Stimulated activated effector memory CD8-positive, alpha-beta T cell treated with anti-CD3 and anti-CD28 coated beads, Interleukin-12 subunit alpha, Interleukin-12 subunit beta, amount 100 ng/mL, for 72 hours (primary cell): ENCODE measurements around the gene LARP6.
"Not testable (repeated sequence)": the region's sequence is repeated elsewhere in the genome, so short reads cannot be mapped to it uniquely, and the experiment has no call there.

ENCODE experiments used
- ATAC-seq: fragments of 150-1000 bp; cut with Tn5 transposase; 2 replicates; pipeline ENCODE4 v1.10.0; 2021
- DNase-seq, 2 donors: peaks; one replicate each; pipeline ENCODE4 v3.0.0; 2021 to 2022; ENCODE audit warnings: low spot score in 2 of 2
- H3K27ac Mint-ChIP-seq: one replicate; pipeline ENCODE4 v1.8.0; 2022; ENCODE audit warnings: mild to moderate bottlenecking, mixed read lengths
- H3K36me3 Mint-ChIP-seq: one replicate; pipeline ENCODE4 v1.8.0; 2022; ENCODE audit warnings: mild to moderate bottlenecking, mixed read lengths
- H3K4me1 Mint-ChIP-seq: one replicate; pipeline ENCODE4 v1.8.0; 2022; ENCODE audit warnings: mixed read lengths
- H3K4me3 Mint-ChIP-seq: one replicate; pipeline ENCODE4 v1.8.0; 2022; ENCODE audit warnings: mild to moderate bottlenecking, mixed read lengths
- H3K9me3 Mint-ChIP-seq: one replicate; pipeline ENCODE4 v1.8.0; 2022; ENCODE audit warnings: mixed read lengths

The LARP6 gene

DNA sequence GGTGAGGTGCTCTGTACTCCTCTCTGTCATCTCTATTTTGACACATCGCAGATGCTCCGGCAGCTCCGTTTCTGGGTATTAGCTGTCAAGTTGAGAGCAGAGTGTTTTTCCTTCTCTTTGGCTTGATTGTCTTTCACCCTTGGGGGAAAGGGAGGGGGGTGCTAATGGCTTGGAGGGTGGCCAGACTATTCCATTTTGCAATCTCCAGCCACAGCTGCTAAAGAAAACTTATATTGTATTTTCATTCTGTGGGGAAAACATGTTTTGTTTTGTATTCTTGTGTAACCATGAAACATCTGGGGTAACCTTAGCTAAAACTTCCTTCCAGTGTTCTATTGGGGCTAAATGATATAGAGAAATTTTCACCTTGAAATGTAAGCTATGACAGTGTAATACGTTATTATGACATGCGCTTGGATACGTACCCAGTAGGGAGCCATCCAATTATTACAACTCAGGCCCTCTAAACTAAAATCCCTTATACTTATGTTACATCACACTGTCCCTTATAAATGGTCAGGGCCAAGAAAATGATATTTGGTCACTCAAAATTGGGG is 14.0 kb upstream of the LARP6 start:
- no peak for ATAC-seq
- no peaks in the 10 kb centered on the region for H3K4me1 Mint-ChIP-seq
- DNase-seq = no peak
- no peaks in the 10 kb centered on the region for H3K36me3 Mint-ChIP-seq
- no peak overlapping the region for H3K4me3 Mint-ChIP-seq
- H3K9me3 Mint-ChIP-seq = no peaks in the 10 kb centered on the region
- H3K27ac Mint-ChIP-seq = no peak overlapping the region

DNA sequence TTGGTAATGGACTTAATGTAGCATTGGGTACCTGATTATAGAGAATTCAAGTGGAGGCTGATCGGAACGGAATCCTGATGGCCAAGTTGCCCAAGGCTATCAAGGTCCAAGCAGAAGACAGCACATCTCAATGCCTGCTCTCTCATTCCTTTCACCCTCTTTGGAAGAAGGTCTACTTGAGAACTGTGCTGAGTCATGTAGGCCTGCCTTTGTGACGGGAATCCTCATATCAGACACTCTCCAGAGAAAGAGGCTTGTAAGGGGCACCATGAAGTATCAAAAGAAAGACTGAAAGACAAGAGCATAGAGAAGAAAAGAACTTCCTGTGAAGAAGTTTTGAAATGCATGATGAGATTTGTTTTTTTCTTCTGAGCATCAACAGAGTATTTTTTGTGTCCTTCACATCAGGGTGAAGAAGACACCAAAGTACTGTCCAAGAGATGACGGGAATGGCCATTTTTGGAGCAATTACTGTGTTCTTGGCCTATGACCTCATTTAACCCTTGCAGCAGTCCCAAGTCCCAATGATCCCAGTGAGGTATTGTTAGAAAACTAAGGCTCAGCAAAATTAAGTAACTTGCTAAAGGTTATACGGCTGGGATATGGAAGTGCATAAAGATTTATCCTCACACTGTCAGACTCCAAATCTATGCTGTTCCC is 13.2 kb upstream of the LARP6 start:
- DNase-seq (no peak), ATAC-seq (no peak)
- no peak overlapping the region for H3K4me3 Mint-ChIP-seq
- no peaks in the 10 kb centered on the region for H3K9me3 Mint-ChIP-seq
- H3K4me1 Mint-ChIP-seq = no peaks in the 10 kb centered on the region
- H3K27ac Mint-ChIP-seq = no peak overlapping the region
- H3K36me3 Mint-ChIP-seq = no peaks in the 10 kb centered on the region

DNA sequence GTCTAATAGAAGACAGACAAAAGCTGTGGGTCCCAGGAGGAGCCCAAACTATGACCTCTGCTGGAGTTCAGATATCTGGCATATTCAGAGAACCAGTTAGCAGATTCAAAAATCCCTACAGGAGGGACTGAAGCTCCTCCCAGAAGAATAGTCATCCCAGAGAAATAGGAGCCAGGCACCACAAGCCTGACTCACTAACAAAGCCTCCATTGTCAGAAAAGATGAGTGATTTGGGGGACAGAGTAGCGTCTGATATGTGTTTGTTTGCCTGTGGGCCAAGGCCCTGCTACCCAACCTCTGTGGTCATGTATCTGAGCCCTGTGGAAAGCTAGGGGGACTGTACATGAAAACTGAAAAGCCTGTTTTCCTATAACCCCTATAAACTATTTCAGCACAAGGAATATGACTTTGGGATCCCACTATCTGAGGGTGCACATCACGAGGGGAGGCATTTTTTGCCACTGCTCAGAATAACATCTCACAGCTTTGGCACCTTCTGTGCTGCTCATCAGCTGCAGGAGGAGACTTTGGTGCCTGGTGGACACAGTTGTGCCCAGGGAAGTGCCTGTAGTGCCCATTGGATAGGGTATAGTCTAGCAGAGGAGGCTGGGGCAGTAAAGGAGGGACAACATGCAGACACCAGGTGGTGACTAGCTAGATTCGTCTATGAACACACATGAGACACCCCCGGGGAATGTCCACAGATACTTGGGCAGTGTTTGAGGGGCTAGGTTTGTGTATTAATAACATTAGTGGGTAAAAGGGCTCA is 9.7 kb upstream of the LARP6 start:
- DNase-seq = no peak
- Mint-ChIP-seq H3K9me3 (no peaks in the 10 kb centered on the region), H3K4me1 (no peaks in the 10 kb centered on the region), H3K27ac (no peak overlapping the region), H3K36me3 (no peaks in the 10 kb centered on the region), H3K4me3 (no peak overlapping the region)
- peak; percentile 21 for ATAC-seq

DNA sequence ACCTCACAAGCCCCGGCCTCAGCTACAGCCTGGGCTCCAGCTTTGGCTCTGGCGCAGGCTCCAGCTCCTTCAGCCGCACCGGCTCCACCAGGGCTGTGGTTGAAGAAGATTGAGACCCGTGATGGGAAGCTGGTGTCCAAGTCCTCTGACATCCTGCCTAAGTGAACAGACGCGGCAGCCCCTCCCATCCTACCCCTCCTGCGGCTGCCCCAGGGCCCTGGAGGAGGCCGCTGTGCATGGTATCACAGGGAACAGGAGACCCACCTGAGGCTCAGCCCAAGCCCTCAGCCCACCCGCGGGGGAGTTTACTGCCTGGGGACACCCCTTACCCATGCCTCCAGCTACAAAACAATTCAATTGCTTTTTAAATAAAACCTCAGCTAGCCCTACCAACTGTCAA is 6.0 kb upstream of the LARP6 start:
- DNase-seq (no peak), ATAC-seq (no peak)
- Mint-ChIP-seq H3K36me3 (no peaks in the 10 kb centered on the region), H3K4me1 (no peaks in the 10 kb centered on the region), H3K9me3 (no peaks in the 10 kb centered on the region), H3K27ac (no peak overlapping the region), H3K4me3 (no peak overlapping the region)

DNA sequence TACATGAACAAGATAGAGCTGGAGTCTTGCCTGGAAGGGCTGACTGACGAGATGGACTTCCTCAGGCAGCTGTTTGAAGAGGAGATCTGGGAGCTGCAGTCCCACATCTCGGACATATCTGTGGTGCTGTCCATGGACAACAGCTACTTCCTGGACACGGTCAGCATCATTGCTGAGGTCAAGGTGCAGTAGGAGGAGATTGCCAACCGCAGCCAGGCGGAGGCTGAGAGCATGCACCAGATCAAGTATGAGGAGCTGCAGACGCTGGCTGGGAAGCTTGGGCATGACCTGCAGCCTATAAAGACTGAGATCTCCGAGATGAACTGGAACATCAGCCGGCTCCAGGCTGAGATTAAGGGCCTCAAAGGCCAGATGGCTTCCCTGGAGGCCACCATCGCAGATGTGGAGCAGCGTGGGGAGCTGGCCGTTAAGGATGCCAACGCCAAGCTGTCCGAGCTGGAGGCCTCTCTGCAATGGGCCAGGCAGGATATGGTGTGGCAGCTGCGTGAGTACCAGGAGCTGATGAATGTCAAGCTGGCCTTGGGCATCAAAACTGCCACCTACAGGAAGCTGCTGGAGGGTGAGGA is 5.5 kb upstream of the LARP6 start:
- H3K4me1 Mint-ChIP-seq = peaks cover 3% of the 10 kb centered on the region
- no peaks in the 10 kb centered on the region for H3K36me3 Mint-ChIP-seq
- no peak overlapping the region for H3K4me3 Mint-ChIP-seq
- DNase-seq (no peak), ATAC-seq (no peak)
- no peak overlapping the region for H3K27ac Mint-ChIP-seq
- H3K9me3 Mint-ChIP-seq = no peaks in the 10 kb centered on the region

DNA sequence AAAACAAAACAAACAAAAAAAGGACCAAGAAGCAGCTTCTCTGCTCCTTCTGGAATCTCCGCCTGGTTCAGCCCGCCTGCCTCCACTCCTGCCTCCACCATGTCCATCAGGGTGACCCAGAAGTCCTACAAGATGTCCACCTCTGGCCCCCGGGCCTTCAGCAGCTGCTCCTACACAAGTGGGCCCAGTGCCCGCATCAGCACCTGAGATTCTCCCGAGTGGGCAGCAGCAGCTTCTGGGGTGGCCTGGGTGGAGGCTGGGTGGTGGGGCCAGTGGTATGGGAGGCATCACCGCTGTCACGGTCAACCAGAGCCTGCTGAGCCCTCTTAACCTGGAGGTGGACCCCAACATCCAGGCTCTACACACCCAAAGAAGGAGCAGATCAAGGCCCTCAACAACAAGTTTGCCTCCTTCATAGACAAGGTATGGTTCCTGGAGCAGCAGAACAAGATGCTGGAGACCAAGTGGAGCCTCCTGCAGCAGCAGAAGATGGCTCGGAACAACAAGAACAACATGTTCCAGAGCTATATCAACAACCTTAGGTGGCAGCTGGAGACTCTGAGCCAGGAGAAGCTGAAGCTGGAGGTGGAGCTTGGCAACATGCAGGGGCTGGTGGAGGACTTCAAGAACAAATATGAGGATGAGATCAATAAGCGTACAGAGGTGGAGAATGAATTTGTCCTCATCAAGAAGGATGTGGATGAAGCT is 4.8 kb upstream of the LARP6 start:
- ATAC-seq, H3K27ac Mint-ChIP-seq, H3K9me3 Mint-ChIP-seq, H3K36me3 Mint-ChIP-seq, H3K4me1 Mint-ChIP-seq, DNase-seq, H3K4me3 Mint-ChIP-seq: not testable (repeated sequence)

DNA sequence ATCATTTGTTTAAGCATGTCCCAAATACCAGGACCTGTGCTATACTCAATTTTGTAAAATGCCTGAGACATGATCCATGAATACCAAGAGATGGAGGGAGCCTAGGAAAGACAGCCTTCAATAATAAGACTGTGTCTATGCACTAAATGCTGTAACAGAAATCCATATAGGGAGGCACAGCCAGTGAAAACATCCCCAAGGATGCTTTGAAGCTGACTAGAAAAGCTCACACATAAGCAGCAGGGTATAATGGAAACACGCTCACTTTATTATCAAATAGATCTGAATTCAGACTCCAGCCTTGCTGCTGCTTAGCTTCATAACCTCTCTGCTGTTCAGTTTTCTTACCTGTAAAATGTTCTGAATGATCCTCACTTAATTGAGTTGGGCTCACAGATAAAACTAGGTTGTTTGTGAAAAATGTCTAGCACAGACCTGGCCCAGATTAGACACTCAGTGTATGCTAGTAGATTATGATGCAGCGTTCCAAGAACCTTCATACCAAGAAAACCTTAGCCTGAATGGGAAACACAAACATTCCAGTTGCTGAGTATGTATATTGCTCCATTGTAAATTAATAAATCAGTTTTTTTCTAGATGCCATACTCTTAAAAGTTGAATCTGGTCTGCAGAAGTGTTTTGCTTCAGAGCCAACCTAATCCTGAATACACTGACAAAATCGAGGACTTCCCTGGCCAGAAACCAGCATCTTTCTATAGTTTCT is 3.8 kb upstream of the LARP6 start:
- Mint-ChIP-seq H3K4me3 (no peak overlapping the region), H3K36me3 (no peaks in the 10 kb centered on the region), H3K27ac (no peak overlapping the region), H3K9me3 (no peaks in the 10 kb centered on the region), H3K4me1 (peaks cover 6% of the 10 kb centered on the region)
- ATAC-seq = no peak
- DNase-seq = no peak

DNA sequence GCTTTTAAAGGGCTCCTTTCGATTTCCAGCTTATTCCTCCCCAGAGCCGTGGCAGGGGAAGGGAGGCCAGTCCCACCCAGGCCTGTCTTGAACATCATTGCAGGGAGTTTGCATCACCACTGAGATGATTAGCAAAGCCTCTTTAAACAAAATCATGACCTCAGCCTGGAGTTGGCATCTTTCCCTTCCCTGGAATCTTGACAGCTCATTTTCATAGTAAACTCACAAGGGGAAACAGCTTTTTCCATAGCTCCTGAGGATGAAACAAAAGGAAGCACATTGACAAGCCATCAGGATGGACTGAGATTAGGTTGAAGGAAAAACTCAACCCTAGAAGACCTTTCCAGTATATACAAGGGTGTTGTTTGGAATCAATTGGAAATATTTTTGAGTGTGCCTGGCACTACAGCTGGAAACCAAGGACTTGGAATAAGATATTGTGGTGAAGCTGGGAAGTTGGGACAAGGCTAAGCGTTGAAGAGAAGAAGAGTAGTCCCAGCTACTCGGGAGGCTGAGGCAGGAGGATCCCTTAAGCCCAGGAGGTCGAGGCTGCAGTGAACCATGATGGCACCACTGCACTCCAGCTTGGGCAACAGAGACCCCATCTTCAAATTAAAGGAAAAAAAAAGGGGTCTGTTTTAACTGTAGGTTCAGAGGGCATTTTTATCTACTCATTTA is 3.1 kb upstream of the LARP6 start:
- H3K4me3 Mint-ChIP-seq = no peak overlapping the region
- no peaks in the 10 kb centered on the region for H3K9me3 Mint-ChIP-seq
- no peak for DNase-seq
- ATAC-seq = no peak
- no peaks in the 10 kb centered on the region for H3K36me3 Mint-ChIP-seq
- peaks cover 6% of the 10 kb centered on the region for H3K4me1 Mint-ChIP-seq
- H3K27ac Mint-ChIP-seq = no peak overlapping the region

DNA sequence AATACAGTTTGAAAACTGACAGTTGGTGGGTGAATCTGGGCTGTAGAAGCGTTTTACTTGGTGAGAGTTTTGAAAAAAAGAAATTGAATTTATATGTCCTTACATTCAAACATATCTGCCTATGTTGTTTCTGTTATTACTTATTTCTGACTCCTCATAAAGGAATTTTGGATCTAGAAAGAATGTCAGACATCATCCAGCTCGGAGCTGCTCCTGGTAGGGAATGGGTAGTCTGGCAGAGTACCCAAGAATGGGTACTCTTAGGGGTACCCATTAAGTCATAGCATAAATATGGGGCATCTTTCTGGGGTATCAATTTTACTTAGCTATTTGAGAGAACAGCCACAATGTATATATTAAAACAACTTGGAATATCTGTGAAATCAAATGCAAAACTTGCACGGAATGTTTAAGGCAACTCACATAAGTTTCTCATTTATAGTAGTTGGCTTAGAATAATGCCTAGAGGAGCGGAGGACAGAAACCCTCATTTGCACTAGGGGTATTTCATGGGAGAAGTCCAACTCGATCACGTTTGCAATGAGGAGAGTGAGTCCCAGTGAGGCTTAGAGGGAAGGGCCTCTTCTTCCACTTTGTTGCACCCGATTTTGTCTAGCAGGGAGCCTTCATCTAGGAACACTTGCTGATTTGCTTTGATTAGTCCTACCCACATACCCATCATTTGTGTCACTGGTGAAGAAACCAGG is 2.4 kb upstream of the LARP6 start:
- Mint-ChIP-seq H3K27ac (no peak overlapping the region), H3K4me3 (no peak overlapping the region), H3K4me1 (peaks cover 6% of the 10 kb centered on the region), H3K9me3 (no peaks in the 10 kb centered on the region), H3K36me3 (no peaks in the 10 kb centered on the region)
- ATAC-seq (no peak), DNase-seq (no peak)

DNA sequence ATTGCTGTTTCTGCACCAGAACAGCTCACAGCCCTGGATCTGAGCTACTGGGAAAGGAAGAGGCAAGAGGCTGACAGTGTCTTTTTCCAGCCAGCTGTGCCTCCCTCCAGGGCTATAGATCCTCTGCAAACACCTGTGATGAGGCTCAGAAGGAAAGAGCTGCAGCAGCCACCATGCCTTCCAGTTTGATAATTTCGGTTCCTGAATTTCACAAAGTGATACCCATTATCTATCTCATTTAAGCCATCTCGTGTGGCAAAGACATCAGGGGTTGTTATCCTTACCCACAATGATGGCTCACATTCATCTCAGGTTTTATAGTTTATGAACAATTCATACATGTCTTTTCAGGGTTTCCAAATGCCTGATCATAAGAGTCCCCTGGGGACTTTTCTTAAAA is 1.8 kb upstream of the LARP6 start:
- Mint-ChIP-seq H3K9me3 (no peaks in the 10 kb centered on the region), H3K4me1 (peaks cover 6% of the 10 kb centered on the region), H3K27ac (no peak overlapping the region), H3K36me3 (no peaks in the 10 kb centered on the region), H3K4me3 (no peak overlapping the region)
- ATAC-seq (no peak), DNase-seq (no peak)

DNA sequence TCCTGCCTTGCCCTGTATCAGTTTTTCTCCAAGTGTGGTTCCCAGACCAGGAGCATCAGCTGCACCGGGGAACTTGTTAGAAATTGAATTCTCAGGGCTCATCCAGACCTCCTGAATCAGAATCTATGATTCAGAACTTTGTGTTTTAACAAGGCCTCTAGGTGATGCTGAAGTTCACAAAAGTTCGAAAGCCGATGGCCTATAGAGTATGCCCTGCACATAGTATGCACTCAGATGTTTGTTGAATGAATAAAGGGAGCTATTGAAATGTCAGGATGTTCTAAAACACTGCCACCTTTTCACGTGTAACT is 664 bp upstream of the LARP6 start:
- no peak for DNase-seq
- peak overlapping the region; percentile 61 for H3K27ac Mint-ChIP-seq
- no peak for ATAC-seq
- H3K4me1 Mint-ChIP-seq = peaks cover 6% of the 10 kb centered on the region
- H3K9me3 Mint-ChIP-seq = no peaks in the 10 kb centered on the region
- H3K4me3 Mint-ChIP-seq = peak overlapping the region; percentile 73
- H3K36me3 Mint-ChIP-seq = no peaks in the 10 kb centered on the region

DNA sequence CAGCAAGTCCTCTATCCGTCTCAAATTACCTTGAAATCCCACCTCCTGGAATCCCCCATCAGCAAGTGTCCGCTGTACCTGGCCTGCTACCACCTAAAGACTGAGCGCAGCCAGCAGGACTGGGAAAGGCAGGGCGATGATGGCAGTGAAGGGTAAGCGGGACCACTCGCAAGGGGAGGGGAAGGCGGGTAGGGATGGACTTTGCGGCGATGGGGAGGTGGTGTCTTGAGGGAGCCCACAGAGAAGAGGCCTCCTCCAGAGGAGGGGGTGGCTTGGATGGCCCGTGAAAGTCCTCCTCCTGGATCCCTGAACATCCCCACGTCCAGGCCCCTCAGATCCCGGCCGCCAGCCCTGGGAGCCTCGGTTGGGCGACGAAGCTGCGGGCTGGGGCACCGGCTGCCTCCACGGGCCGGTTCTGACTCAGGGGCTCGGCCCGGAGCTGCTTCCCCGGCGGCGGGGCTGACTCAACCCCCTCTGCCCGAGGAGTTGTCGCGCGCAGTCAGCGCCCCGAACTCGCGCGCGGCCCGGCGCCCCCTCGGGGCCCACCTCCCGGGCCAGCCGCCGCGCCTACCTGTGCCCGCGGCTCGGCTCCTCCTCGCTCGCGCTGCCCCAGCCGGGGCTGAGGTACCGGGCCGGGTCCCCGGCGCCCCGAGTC is 512 bp downstream of the LARP6 start:
- ATAC-seq (peak; percentile 68), DNase-seq (no peak)
- no peak overlapping the region for H3K27ac Mint-ChIP-seq
- H3K36me3 Mint-ChIP-seq = no peaks in the 10 kb centered on the region
- peaks cover 6% of the 10 kb centered on the region for H3K4me1 Mint-ChIP-seq
- peak overlapping the region; percentile 39 for H3K4me3 Mint-ChIP-seq
- H3K9me3 Mint-ChIP-seq = no peaks in the 10 kb centered on the region

DNA sequence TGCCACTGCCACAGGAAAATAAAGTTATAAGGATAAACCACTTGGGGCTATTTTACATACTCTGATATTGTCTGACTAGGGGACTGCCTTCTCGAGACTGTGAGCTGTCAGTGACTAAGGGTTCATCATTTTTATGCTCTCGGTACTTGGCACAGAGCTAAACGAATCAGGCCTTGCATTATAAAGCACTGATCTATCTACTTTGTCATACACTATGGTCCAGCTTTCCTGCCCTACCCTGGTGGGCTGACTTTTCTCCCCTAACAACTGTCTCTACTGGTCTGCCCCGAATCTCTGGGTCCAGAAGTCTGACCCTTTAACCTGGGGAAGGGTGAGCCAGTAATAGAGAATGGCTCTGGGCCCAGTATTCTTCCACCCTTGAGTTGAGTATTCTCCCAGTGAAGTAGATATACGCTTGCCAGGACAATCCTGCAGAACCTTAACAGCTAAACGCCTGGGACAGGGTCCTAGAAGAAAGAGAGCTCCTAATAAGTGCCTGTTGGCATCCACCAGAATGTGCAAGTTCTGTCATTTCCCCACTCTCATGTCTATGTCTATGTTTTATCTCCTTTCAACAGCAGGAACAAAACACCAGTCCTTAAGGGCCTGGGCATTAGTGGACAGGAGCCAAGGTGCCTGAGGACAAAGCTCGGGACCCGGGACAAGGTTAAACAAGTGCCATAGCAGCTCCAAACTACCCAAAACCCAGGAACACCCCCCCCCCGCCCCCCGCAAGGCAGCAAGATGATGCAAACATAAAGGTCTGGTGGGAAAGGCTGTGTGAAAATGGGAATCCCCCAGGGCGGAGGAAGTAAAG is 1.2 kb downstream of the LARP6 start:
- peak; percentile 40 for ATAC-seq
- Mint-ChIP-seq H3K36me3 (no peaks in the 10 kb centered on the region), H3K9me3 (no peaks in the 10 kb centered on the region), H3K4me1 (peaks cover 6% of the 10 kb centered on the region), H3K4me3 (peak overlapping the region; percentile 39), H3K27ac (no peak overlapping the region)
- no peak for DNase-seq
